ENCODE measurements around the gene CRACDL. TPM values are rescaled to one million over a fixed set of nuclear protein-coding genes. Genes with fewer than 3 reads are reported as not detected.

CRACDL gene
- total and polyA plus RNA-seq, 2 donors (not counting 3 experiments of a cell fraction or from before 2014, with no cell fraction given) = 0.92 to 6.3 TPM

DNA sequence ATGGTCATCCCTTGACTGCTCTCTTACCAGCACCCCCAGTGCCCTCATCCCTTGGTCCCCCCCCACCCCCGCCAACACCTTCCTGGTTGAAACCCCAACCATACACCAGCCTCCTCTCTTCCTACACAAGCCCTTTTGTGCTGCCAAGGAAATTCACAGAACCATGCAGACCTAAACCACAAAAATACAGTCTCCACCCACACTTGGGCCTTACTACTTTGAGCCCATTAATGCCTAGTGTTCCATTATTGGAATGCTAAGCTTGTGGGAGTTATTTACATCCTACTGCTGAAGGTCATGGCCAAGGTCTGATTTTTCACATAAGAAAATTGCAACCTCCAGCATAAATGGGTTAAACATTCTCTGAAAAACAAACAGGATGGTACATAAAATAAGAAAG, 4.1 kb upstream of the CRACDL start:
- Histone ChIP-seq H4K20me1 (replicated peaks; ENCODE audit: control insufficient read depth, extremely low read depth, insufficient read depth, low read length) (no peaks in the 10 kb centered on the region), H2AFZ (ENCODE audit: low read depth, low read length) (no peak overlapping the region), H3K4me3 (replicated peaks in 1 of 3; ENCODE audit: insufficient read depth in 1 of 3, low read depth in 1 of 3, low read length in 3 of 3) (no peak overlapping the region), H3K9me3 (replicated peaks; ENCODE audit: control insufficient read depth, insufficient read depth, low read length) (no peaks in the 10 kb centered on the region), H3K27me3 (ENCODE audit: control insufficient read depth in 2 of 2, insufficient read depth in 2 of 2, low read length in 2 of 2) (peaks cover 24 to 34% of the 10 kb centered on the region in 2 experiments), H3K27ac (ENCODE audit: insufficient read depth, low read depth, low read length) (no peak overlapping the region), H3K79me2 (ENCODE audit: control insufficient read depth, insufficient read depth, low read length) (no peaks in the 10 kb centered on the region), H3K36me3 (ENCODE audit: control insufficient read depth in 2 of 2, extremely low read depth in 1 of 2, insufficient read depth in 2 of 2, low read length in 2 of 2) (no peaks in the 10 kb centered on the region), H3K9me1 (replicated peaks; ENCODE audit: control insufficient read depth, extremely low read depth, insufficient read depth, low read length) (no peaks in the 10 kb centered on the region), H3K4me2 (ENCODE audit: insufficient read depth, low read length) (no peak overlapping the region), H3K9ac (replicated peaks; ENCODE audit: extremely low read depth, insufficient read depth, low read length) (no peak overlapping the region), H3K4me1 (ENCODE audit: control insufficient read depth, extremely low read depth, insufficient read depth, low read length) (peaks cover 7% of the 10 kb centered on the region)
- FAIRE-seq = no peak
- intact Hi-C loops (cut with micrococcal nuclease) (no loop called here), dilution Hi-C loops (cut with MboI; ENCODE audit: extremely low pct_ligation_motif_present, low sequenced_read_pairs) (no loop called here)
- CTCF ChIA-PET = no interaction called here
- POLR2A ChIA-PET = no interaction called here
- no peak for TF ChIP-seq POLR2A (IDR thresholded peaks at IDR 0.05; ENCODE audit: low read depth, low read length)
- TF ChIP-seq JUN (IDR thresholded peaks at IDR 0.05; ENCODE audit: borderline replicate concordance, insufficient read depth, insufficient read length, low read depth) = no peak
- TF ChIP-seq EZH2 (IDR thresholded peaks at IDR 0.05; ENCODE audit: borderline replicate concordance, low read depth, low read length, severe bottlenecking) = no peak
- no peak for TF ChIP-seq POLR2AphosphoS5 (IDR thresholded peaks at IDR 0.05; ENCODE audit: insufficient read depth, low read depth, low read length)
- TF ChIP-seq, protein P1, sequence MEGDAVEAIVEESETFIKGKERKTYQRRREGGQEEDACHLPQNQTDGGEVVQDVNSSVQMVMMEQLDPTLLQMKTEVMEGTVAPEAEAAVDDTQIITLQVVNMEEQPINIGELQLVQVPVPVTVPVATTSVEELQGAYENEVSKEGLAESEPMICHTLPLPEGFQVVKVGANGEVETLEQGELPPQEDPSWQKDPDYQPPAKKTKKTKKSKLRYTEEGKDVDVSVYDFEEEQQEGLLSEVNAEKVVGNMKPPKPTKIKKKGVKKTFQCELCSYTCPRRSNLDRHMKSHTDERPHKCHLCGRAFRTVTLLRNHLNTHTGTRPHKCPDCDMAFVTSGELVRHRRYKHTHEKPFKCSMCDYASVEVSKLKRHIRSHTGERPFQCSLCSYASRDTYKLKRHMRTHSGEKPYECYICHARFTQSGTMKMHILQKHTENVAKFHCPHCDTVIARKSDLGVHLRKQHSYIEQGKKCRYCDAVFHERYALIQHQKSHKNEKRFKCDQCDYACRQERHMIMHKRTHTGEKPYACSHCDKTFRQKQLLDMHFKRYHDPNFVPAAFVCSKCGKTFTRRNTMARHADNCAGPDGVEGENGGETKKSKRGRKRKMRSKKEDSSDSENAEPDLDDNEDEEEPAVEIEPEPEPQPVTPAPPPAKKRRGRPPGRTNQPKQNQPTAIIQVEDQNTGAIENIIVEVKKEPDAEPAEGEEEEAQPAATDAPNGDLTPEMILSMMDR (IDR thresholded peaks at IDR 0.05; ENCODE audit: extremely low read depth in 1 of 2, insufficient read depth in 1 of 2, low read depth in 1 of 2, low read length in 2 of 2) = no peak
- TF ChIP-seq, protein P2, sequence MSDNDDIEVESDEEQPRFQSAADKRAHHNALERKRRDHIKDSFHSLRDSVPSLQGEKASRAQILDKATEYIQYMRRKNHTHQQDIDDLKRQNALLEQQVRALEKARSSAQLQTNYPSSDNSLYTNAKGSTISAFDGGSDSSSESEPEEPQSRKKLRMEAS (IDR thresholded peaks at IDR 0.05; ENCODE audit: insufficient read depth, insufficient read length) = no peak
- TF ChIP-seq MYC (IDR thresholded peaks at IDR 0.05; ENCODE audit: low read depth, low read length) = no peak
- no peak for TF ChIP-seq GATA2 (IDR thresholded peaks at IDR 0.05; ENCODE audit: insufficient read depth, insufficient read length, low read depth, low read length)
- no peak for TF ChIP-seq FOS (IDR thresholded peaks at IDR 0.05; ENCODE audit: borderline replicate concordance, insufficient read depth, low read length)
- no peak for DNase-seq (ENCODE audit: low read depth, low spot score)
- no TSS peak for BruUV-seq (replicated peaks)
